Activated naive CD8-positive, alpha-beta T cell treated with anti-CD3 and anti-CD28 coated beads, Interleukin-2, amount 10 ng/mL, durations not matched to agents 7 days and 5 days (primary cell): ENCODE data around the gene TSHZ2. TPM values are rescaled to one million over a fixed set of nuclear protein-coding genes. Genes with fewer than 3 reads are reported as not detected.

Source experiments
- ATAC-seq: fragments of 150-1000 bp; cut with Tn5 transposase; one replicate; pipeline ENCODE4 v1.10.0; 2021; ENCODE audit warnings: low read depth, moderate library complexity
- POLR2A ChIA-PET: fragments of 350-600 bp; sonication (Branson Sonifier 250); formaldehyde crosslinking; loops from one replicate; lab custom pipeline; 2021; ENCODE audit warnings: antibody characterized with exemption; lab: Charles Lee
- DNase-seq: peaks from one replicate; pipeline ENCODE4 v3.0.0; 2021
- H3K27ac Mint-ChIP-seq: one replicate; pipeline ENCODE4 v1.8.0; 2022; ENCODE audit warnings: mild to moderate bottlenecking, mixed read lengths
- H3K27me3 Mint-ChIP-seq: one replicate; pipeline ENCODE4 v1.8.0; 2022; ENCODE audit warnings: mild to moderate bottlenecking, moderate library complexity, mixed read lengths
- H3K36me3 Mint-ChIP-seq: one replicate; pipeline ENCODE4 v1.8.0; 2021; ENCODE audit warnings: mild to moderate bottlenecking, mixed read lengths
- H3K4me1 Mint-ChIP-seq: one replicate; pipeline ENCODE4 v1.8.0; 2021; ENCODE audit warnings: mixed read lengths
- H3K4me3 Mint-ChIP-seq: one replicate; pipeline ENCODE4 v1.8.0; 2022; ENCODE audit warnings: mild to moderate bottlenecking, moderate library complexity, mixed read lengths
- H3K9me3 Mint-ChIP-seq: one replicate; pipeline ENCODE4 v1.8.0; 2021; ENCODE audit warnings: mixed read lengths
- total RNA-seq, 2 experiments: library from RNA; stranded (reverse); gene quantifications; one replicate each; pipeline ENCODE4 v1.2.3, GENCODE V29; 2021

The TSHZ2 gene
- total RNA-seq, 2 experiments from 2014 or later: 0.44 to 0.54 TPM

DNA sequence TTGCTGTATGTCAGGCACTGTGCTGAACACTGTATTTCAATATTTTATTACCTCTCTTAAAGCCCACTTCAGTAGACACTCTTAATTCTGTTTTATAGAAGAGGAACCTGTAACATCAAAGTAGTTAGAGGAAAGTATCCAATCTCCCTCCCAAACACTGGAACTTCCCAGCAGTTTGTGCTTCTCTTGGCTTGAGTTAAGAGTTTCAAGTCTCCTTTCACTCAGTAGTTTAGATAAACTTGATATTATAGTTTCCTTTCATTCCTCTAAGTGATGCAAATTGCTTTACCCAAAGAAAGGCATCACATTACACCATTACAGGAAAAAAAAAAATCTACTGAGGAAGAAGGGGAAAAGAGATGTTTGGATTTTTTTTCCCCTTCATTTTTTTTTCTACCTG, 164.3 kb downstream of the TSHZ2 start:
- no peaks in the 10 kb centered on the region for H3K9me3 Mint-ChIP-seq
- ATAC-seq: no peak
- peaks cover 5% of the 10 kb centered on the region for H3K27me3 Mint-ChIP-seq
- POLR2A ChIA-PET: no interaction called here
- H3K4me3 Mint-ChIP-seq: no peak overlapping the region
- H3K36me3 Mint-ChIP-seq: no peaks in the 10 kb centered on the region
- DNase-seq: no peak
- H3K4me1 Mint-ChIP-seq: peaks cover 2% of the 10 kb centered on the region
- no peak overlapping the region for H3K27ac Mint-ChIP-seq

DNA sequence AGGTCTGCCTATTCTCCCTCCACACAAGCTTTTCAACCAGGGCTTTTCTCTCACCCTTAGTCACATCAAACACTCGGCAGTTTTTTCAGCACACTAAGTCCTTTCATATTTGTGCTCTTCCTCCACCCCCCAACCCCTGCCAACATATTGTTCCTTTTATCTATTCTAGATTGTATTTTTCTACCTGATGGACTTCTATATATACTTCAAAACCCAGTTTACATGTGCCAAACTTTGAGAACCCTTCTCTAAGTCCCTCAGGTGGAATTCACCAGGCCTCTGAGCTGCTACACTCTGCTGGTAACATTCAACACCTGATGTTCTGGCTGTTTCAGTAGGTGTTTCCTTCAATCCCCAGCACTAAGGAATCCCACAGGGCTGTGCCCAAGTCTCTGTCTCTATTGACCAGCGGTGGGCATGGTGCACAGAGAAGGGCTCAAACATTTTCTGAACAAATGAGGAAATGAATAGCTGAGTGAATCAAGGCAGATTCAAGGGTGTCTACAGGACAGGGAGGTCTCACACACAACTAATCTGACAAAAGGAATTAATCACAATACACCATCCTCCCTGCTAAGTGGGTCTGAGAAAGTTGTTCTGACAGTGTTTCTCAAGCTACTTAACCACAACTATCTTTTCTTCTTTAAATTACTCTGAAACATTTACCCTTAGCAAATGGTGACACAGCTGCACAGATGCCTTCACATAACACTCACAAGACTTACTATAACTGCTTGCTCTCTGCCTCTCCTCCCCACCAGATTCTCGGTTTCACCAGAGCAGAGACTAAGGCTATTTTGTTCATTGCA, 166.5 kb downstream of the TSHZ2 start:
- no peak overlapping the region for H3K4me3 Mint-ChIP-seq
- no peak overlapping the region for H3K27ac Mint-ChIP-seq
- peaks cover 3% of the 10 kb centered on the region for H3K27me3 Mint-ChIP-seq
- ATAC-seq (no peak), DNase-seq (no peak)
- peaks cover 2% of the 10 kb centered on the region for H3K4me1 Mint-ChIP-seq
- H3K36me3 Mint-ChIP-seq: no peaks in the 10 kb centered on the region
- POLR2A ChIA-PET: no interaction called here
- no peaks in the 10 kb centered on the region for H3K9me3 Mint-ChIP-seq

DNA sequence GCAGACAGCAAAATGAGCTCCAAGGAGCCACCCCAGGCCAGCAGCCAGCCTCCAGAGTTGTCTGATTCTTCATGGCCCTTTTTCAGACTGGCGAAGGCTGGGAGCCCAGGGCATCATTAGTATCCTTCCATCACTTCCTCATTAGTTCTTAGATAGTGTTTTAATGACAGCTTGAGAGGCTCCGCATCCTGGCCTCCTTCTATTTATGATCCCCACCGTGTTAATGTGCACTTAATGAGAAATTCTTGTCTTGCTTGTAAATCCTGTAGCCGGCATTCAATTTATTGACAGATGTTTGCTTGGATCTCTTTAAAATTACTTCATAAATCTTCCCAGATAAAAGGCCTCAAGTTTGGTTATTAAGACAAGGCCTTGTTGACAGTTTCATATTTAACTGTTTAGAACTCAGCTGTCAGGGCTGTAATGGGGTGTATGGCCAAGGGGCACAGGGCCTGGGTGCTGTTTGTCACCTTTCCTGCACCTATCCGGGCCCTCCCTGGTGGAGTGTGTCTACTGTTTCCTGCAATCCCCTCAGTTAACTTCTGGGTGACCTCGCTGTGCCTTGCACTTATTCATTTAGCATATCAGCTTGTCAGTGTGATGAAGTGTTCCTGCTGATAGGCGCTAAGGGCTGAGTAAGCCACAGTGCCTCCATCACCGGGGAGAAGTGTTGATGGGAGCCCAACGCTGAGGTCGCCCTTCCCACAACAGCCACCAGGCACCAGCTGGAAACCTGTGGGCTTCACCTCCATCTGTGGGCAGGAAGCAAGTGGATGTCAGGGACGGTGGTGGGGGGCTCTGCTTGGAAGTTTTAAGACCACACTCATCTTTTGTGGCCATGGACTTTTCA, 169.3 kb downstream of the TSHZ2 start:
- POLR2A ChIA-PET: no interaction called here
- Mint-ChIP-seq H3K27ac (no peak overlapping the region), H3K9me3 (no peaks in the 10 kb centered on the region), H3K27me3 (no peaks in the 10 kb centered on the region), H3K36me3 (no peaks in the 10 kb centered on the region), H3K4me1 (peaks cover 3% of the 10 kb centered on the region), H3K4me3 (no peak overlapping the region)
- ATAC-seq (no peak), DNase-seq (no peak)

DNA sequence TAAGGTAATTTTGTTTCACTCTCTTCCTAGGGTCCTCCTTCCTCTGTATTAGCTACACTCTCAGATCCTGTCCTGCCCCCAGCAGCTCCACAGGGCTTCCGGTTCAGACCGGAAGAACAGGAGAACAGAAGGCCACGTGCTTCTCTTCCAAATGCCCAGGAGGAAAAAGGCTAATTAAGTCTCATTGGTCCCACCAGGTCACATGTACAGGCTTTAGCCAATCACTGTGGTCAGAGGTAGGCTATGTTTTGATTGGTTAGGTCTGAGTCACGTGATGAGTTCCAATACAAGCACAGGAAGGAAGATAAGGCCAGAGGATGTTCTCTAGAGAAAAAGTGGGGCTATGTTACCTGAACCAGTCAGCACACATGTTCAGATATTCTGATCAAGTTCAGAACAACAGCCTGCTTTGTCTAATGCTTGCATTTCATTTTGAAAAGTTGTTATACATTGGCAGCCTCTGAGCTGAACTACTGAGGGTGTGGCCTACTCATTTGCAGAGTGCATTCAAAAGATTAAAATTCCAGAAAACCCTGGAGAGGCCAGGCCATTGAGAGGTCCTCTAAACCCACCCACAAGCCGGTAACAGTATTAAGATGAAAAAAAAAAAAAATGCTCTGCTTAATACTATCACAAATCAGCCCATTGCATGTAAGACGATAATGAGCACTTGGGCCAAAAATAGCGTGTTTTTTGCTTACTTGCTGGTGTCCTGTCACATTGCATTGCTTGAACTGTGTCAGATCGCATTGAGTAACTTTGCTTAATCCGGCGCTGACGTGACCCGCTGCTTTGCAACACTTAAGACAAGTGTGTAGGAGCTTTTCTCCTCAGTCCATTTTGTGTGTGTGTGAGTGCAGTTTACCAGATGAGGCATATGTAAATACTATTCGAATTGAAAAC, 170.3 kb downstream of the TSHZ2 start:
- DNase-seq (no peak), ATAC-seq (no peak)
- Mint-ChIP-seq H3K9me3 (no peaks in the 10 kb centered on the region), H3K36me3 (no peaks in the 10 kb centered on the region), H3K27ac (no peak overlapping the region), H3K4me3 (no peak overlapping the region), H3K4me1 (peaks cover 9% of the 10 kb centered on the region), H3K27me3 (no peaks in the 10 kb centered on the region)
- POLR2A ChIA-PET: no interaction called here

DNA sequence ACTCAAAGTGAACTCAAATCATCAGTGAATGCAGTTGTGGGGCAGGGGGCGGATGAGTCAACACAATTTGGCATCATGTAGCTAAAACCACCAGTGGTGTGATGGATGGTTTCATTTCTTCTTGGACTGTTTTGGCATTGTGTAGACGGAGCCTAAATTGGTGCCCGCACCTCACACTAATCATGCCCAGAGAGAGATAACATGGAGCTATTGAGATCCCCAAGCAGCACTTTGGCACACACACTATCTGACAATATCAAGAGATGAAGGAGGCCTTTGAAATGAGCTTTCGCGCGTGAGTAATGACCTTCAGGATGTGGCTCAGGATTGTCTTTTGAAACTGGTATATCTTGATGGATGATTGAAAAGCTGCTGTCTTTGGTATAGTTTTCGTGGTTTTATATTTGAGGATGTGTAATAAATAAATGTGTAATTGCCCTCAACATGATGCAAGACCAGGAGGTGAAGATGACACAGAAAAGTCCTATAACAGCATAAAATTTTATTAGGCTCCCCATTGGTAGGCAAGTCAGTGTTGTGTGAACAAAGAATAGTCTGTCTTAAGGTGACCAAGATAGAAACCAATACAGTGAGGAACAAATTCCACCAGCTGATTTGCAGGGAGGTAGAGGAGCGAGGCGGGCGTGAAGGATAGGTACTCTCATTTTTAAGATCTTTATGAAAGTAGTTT, 174.2 kb downstream of the TSHZ2 start:
- no peak for ATAC-seq

DNA sequence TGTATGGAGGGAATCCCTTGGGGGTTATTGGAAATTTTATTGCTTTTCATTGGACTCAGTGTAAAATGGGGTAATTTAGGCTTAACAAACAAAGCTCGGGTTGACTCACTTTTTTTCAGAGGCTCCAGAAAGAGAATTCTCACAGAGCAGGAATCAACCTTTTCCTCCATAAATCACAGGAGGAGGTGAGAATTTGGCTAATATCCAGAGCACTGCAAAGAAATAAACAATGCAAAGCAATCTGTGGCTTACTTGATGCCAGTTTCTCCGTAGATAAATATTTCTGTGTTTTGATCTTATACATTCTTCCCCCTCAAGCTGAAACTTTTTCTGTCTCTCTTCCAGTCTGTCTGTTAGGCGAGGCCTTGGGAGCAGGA, 176.6 kb downstream of the TSHZ2 start:
- DNase-seq (no peak), ATAC-seq (no peak)
- Mint-ChIP-seq H3K36me3 (no peaks in the 10 kb centered on the region), H3K4me3 (no peak overlapping the region), H3K4me1 (peaks cover 7% of the 10 kb centered on the region), H3K27ac (no peak overlapping the region), H3K9me3 (no peaks in the 10 kb centered on the region), H3K27me3 (peaks cover 3% of the 10 kb centered on the region)
- POLR2A ChIA-PET: interaction anchor here (0.6 kb wide), 1 partner anchor 1820 kb away, joined by 3 read pairs; no protein-coding TSS in a partner anchor

More for the DNA sequence above, 174.2 kb downstream of the TSHZ2 start:
- Mint-ChIP-seq H3K4me3 (no peak overlapping the region), H3K36me3 (no peaks in the 10 kb centered on the region), H3K27me3 (peaks cover 3% of the 10 kb centered on the region), H3K27ac (no peak overlapping the region), H3K4me1 (peaks cover 9% of the 10 kb centered on the region), H3K9me3 (no peaks in the 10 kb centered on the region)
- POLR2A ChIA-PET: no interaction called here
- no peak for DNase-seq

DNA sequence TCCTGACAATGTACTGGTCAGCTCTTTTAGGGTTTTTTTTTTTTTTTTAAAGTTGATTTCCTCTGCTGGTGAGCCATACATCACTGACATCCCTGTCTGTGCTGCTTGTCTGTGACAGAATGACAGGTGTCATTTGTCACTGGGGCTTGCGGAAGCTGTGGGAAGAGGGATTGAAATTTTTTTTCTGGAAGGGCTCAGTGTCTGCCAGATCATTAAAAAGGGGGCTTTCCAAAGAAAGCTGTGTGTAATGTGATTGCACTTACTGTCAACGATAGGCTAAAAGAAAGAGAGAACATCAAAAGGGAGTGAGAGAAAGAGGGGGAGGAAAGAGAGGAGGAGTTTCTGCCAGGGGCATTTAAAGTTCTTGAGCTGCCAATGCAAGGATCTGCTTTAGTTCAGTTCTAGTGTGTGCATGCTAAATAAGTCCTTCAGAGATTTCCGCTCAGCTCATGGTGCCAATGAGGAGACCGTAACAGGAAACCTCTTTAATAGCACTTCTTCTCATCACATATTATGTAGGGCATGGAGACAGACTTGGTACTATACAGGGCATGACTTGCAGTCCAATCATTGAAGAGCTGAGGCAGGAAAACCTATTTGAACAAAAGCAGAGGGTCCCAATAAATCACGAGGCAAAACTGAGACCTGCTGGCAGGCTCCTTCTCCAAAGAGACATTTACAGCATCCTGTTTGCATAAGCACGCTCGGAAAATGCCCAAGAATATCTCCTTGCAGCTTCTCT, 177.2 kb downstream of the TSHZ2 start:
- peaks cover 7% of the 10 kb centered on the region for H3K4me1 Mint-ChIP-seq
- H3K36me3 Mint-ChIP-seq: no peaks in the 10 kb centered on the region
- no peak for DNase-seq
- POLR2A ChIA-PET: interaction anchor here (0.6 kb wide), 1 partner anchor 1821 kb away, joined by 3 read pairs; no protein-coding TSS in a partner anchor
- ATAC-seq: no peak
- no peak overlapping the region for H3K4me3 Mint-ChIP-seq
- H3K27ac Mint-ChIP-seq: no peak overlapping the region
- H3K27me3 Mint-ChIP-seq: peaks cover 3% of the 10 kb centered on the region
- no peaks in the 10 kb centered on the region for H3K9me3 Mint-ChIP-seq

DNA sequence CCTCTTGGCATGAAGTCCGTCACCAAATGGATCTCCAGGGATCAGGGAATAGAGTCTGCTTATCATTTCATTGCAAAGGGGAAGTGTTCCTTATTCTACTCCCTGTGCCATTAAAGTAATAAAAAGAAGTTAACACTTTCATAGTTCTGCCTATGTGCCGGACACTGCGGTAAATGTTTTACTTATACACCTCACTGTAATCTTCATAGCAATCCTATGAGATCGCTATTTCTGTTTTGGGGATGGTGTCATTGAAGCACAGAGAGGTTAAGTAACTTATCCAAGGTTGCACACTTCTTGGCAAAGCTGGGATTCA, 177.7 kb downstream of the TSHZ2 start:
- H3K27ac Mint-ChIP-seq: no peak overlapping the region
- DNase-seq (no peak), ATAC-seq (no peak)
- H3K9me3 Mint-ChIP-seq: no peaks in the 10 kb centered on the region
- H3K4me1 Mint-ChIP-seq: peaks cover 9% of the 10 kb centered on the region
- no peak overlapping the region for H3K4me3 Mint-ChIP-seq
- POLR2A ChIA-PET: no interaction called here
- H3K36me3 Mint-ChIP-seq: no peaks in the 10 kb centered on the region
- peaks cover 3% of the 10 kb centered on the region for H3K27me3 Mint-ChIP-seq

DNA sequence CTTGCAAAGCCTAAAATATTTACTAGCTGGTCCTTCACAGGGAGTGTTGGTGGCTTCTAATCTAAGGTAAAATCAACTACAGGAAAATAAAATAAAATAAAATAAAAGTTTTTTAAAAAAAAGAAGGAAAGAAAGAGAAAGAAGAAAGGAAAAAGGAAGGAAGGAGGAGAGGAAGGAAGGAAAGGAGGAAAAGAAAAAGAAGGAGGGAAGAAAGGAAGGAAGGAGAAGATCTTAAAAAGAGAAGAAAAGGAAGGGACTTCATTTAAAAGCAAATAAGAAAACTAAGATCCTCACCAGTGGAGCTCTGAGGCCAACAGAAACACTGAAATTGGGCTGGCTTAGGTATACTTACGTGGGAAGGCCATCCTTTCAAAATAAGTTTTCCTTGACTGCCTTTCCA, 178.4 kb downstream of the TSHZ2 start:
- DNase-seq (no peak), ATAC-seq (no peak)
- Mint-ChIP-seq H3K4me3 (no peak overlapping the region), H3K27ac (no peak overlapping the region), H3K36me3 (no peaks in the 10 kb centered on the region), H3K4me1 (peaks cover 9% of the 10 kb centered on the region), H3K27me3 (peaks cover 3% of the 10 kb centered on the region), H3K9me3 (no peaks in the 10 kb centered on the region)
- POLR2A ChIA-PET: no interaction called here

DNA sequence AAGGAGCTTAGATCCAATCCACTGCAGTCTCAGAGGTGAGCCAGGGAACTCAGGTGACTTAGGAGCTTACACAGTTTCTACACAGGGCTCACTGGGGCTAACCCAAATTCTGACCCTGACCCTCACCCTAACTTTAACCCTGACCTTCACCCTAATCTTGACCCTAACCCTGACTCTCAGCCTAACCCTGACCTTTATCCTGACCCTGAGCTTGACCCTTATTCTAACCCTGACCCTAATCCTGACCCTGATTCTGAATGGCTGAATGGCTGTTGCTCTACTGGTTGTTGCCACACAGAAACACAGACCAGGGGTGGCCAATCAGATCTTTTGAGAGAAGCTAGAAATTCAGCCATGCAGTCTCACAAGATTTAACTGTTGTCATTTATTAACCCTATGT, 180.1 kb downstream of the TSHZ2 start:
- POLR2A ChIA-PET: no interaction called here
- ATAC-seq (no peak), DNase-seq (no peak)
- H3K4me1 Mint-ChIP-seq: peaks cover 3% of the 10 kb centered on the region
- no peak overlapping the region for H3K4me3 Mint-ChIP-seq
- no peaks in the 10 kb centered on the region for H3K36me3 Mint-ChIP-seq
- no peaks in the 10 kb centered on the region for H3K9me3 Mint-ChIP-seq
- peaks cover 3% of the 10 kb centered on the region for H3K27me3 Mint-ChIP-seq
- no peak overlapping the region for H3K27ac Mint-ChIP-seq

DNA sequence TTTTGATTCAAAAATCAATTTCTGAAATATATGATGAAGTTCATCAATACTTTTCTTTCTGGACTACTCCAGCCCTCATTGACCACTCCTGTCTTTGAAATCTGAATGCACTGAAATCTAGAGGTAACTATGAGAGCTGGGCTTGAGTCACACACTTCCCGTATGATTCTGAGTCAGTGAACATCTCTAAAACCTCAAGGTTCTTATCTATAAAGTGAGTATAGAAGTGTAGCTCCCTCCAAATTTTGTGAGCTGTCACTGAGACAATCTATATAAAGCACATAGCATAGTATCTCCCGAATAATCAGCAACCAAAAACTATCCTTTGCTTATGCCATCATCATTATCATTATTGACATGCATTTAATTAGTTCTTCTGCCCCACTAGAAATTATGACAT, 182.4 kb downstream of the TSHZ2 start:
- Mint-ChIP-seq H3K9me3 (no peaks in the 10 kb centered on the region), H3K36me3 (no peaks in the 10 kb centered on the region), H3K27ac (no peak overlapping the region), H3K4me3 (no peak overlapping the region), H3K27me3 (peaks cover under 1% of the 10 kb centered on the region), H3K4me1 (peaks cover 5% of the 10 kb centered on the region)
- DNase-seq (no peak), ATAC-seq (no peak)
- POLR2A ChIA-PET: no interaction called here
